Endothelial cell of umbilical vein (primary cell): ENCODE results near the gene SESTD1. TPM values are rescaled to one million over a fixed set of nuclear protein-coding genes. Genes with fewer than 3 reads are reported as not detected.

Experiments used
- BruUV-seq: library from RNA; stranded (reverse); fragments of 400-500 nt; replicated peaks from 2 replicates; lab custom pipeline; 2021; lab: Mats Ljungman, UMichigan
- CTCF ChIA-PET: fragments of 300-600, 350-600 bp; sonication (Branson Sonifier 250); formaldehyde crosslinking; loops from one replicate; lab custom pipeline; 2021; ENCODE audit warnings: antibody characterized with exemption, inconsistent platforms; lab: Charles Lee
- POLR2A ChIA-PET: fragments of 300-600, 350-600 bp; sonication (Branson Sonifier 250); formaldehyde crosslinking; loops from one replicate; lab custom pipeline; 2021; ENCODE audit warnings: antibody characterized with exemption, inconsistent platforms; lab: Charles Lee
- DNase-seq: peaks from one replicate; pipeline ENCODE4 v3.0.0-alpha.2; 2011; ENCODE audit warnings: low read depth, low spot score
- FAIRE-seq: peaks from 2 replicates; lab custom pipeline; 2011; peaks lifted over from hg19 to GRCh38; lab: Jason Lieb, UNC
- H2AFZ ChIP-seq: 2 replicates; pipeline ENCODE4 v1.6.0; 2012; ENCODE audit warnings: low read depth, low read length, control low read depth, inconsistent platforms
- H3K27ac ChIP-seq: 2 replicates; pipeline ENCODE4 v1.5.1; 2011; ENCODE audit warnings: low read depth, mild to moderate bottlenecking, control low read depth, low read length, moderate library complexity; ENCODE audit not compliant: insufficient read depth
- H3K27me3 ChIP-seq, 2 experiments: 2 replicates each; pipeline versions ENCODE4 v1.6.0 to v1.6.1; 2011; ENCODE audit warnings: low read length in 2 of 2, mixed read lengths in 1 of 2; ENCODE audit not compliant: control insufficient read depth in 2 of 2, insufficient read depth in 2 of 2
- H3K36me3 ChIP-seq, 2 experiments: 2 replicates in 1 of 2; 3 replicates in 1 of 2; pipeline ENCODE4 v1.5.1; 2011; ENCODE audit warnings: low read length in 2 of 2, mild to moderate bottlenecking in 1 of 2, moderate library complexity in 1 of 2; ENCODE audit not compliant: control insufficient read depth in 2 of 2, insufficient read depth in 2 of 2; ENCODE audit errors: extremely low read depth in 1 of 2
- H3K4me1 ChIP-seq: 3 replicates; pipeline ENCODE4 v1.5.1; 2011; ENCODE audit warnings: mild to moderate bottlenecking, low read length; ENCODE audit not compliant: control insufficient read depth, insufficient read depth; ENCODE audit errors: extremely low read depth
- H3K4me2 ChIP-seq: 2 replicates; pipeline ENCODE4 v1.6.1; 2011; ENCODE audit warnings: low read length, control low read depth, mixed read lengths; ENCODE audit not compliant: insufficient read depth
- H3K4me3 ChIP-seq, 3 experiments: fragments of 200-600 bp in 1 of 3; sonication (generic), shearing (Covaris generic) in 1 of 3; replicated peaks in 1 of 3; 2 replicates each; pipeline ENCODE4 v1.5.1; 2011 to 2016; ENCODE audit warnings: control low read depth in 3 of 3, low read length in 3 of 3, mild to moderate bottlenecking in 2 of 3, inconsistent platforms in 1 of 3, low read depth in 1 of 3, moderate library complexity in 1 of 3; ENCODE audit not compliant: insufficient read depth in 1 of 3
- H3K79me2 ChIP-seq: 2 replicates; pipeline ENCODE4 v1.6.0; 2012; ENCODE audit warnings: low read length, inconsistent platforms; ENCODE audit not compliant: control insufficient read depth, insufficient read depth
- H3K9ac ChIP-seq: replicated peaks from 2 replicates; pipeline ENCODE3; 2011; ENCODE audit warnings: low read length, control low read depth; ENCODE audit not compliant: insufficient read depth; ENCODE audit errors: extremely low read depth
- H3K9me1 ChIP-seq: replicated peaks from 3 replicates; pipeline ENCODE4 v1.6.0; 2011; ENCODE audit warnings: mild to moderate bottlenecking, low read length; ENCODE audit not compliant: control insufficient read depth, insufficient read depth; ENCODE audit errors: extremely low read depth
- H3K9me3 ChIP-seq: replicated peaks from 2 replicates; pipeline ENCODE4 v1.5.1; 2012; ENCODE audit warnings: low read length, inconsistent platforms; ENCODE audit not compliant: control insufficient read depth, insufficient read depth
- H4K20me1 ChIP-seq: replicated peaks from 2 replicates; pipeline ENCODE3; 2011; ENCODE audit warnings: mild to moderate bottlenecking, low read length; ENCODE audit not compliant: control insufficient read depth, insufficient read depth; ENCODE audit errors: extremely low read depth
- EZH2 ChIP-seq: IDR thresholded peaks from 2 replicates; pipeline ENCODE4 v1.6.1; 2012; ENCODE audit warnings: borderline replicate concordance, low read depth, mild to moderate bottlenecking, moderate library complexity, low read length, inconsistent platforms; ENCODE audit not compliant: severe bottlenecking
- FOS ChIP-seq: IDR thresholded peaks from 2 replicates; pipeline ENCODE4 v1.6.1; 2011; ENCODE audit warnings: mild to moderate bottlenecking, low read length, moderate library complexity, borderline replicate concordance; ENCODE audit not compliant: insufficient read depth
- GATA2 ChIP-seq: IDR thresholded peaks from 2 replicates; pipeline ENCODE4 v1.7.0; 2011; ENCODE audit warnings: low read depth, mild to moderate bottlenecking, moderate library complexity, mixed read lengths, low read length; ENCODE audit not compliant: insufficient read length, insufficient read depth
- JUN ChIP-seq: IDR thresholded peaks from 2 replicates; pipeline ENCODE4 v1.6.1; 2011; ENCODE audit warnings: borderline replicate concordance, low read depth; ENCODE audit not compliant: insufficient read length, insufficient read depth
- MYC ChIP-seq: IDR thresholded peaks from one replicate; pipeline ENCODE4 v1.6.1; 2011; ENCODE audit warnings: mild to moderate bottlenecking, low read depth, low read length
- POLR2A ChIP-seq: IDR thresholded peaks from 2 replicates; pipeline ENCODE4 v1.6.1; 2012; ENCODE audit warnings: low read depth, mild to moderate bottlenecking, control low read depth, low read length
- POLR2AphosphoS5 ChIP-seq: IDR thresholded peaks from 2 replicates; pipeline ENCODE4 v1.6.1; 2012; ENCODE audit warnings: low read depth, mild to moderate bottlenecking, control low read depth, low read length, moderate library complexity; ENCODE audit not compliant: insufficient read depth
- dilution Hi-C: fragments of 300-500 bp; cut with MboI; formaldehyde crosslinking; loops from one replicate; pipeline ENCODE4 v1.15.0; 2019; ENCODE audit warnings: low sequenced_read_pairs; ENCODE audit not compliant: extremely low pct_ligation_motif_present
- intact Hi-C: fragments of 100-400 bp; cut with micrococcal nuclease; formaldehyde crosslinking; loops from one replicate; pipeline ENCODE4 v1.10.0; 2022
- polyA plus RNA-seq, 4 experiments: library from polyadenylated mRNA; depleted of rRNA in 3 of 4; stranded (reverse) in 3 of 4; unstranded in 1 of 4; fragments of >200 nt; gene quantifications; 2 replicates each; pipeline versions ENCODE4 v1.2.1 to v1.2.3, GENCODE V29; 2011 to 2012; ENCODE audit warnings: missing spikeins in 1 of 4
- total RNA-seq: library from RNA; stranded (reverse); gene quantifications from 2 replicates; pipeline ENCODE4 v1.2.3, GENCODE V29; 2021
- TF ChIP-seq, protein P1 (sequence below): IDR thresholded peaks from 2 replicates; pipeline ENCODE4 v1.6.1; 2011; ENCODE audit not compliant: insufficient read depth, insufficient read length
- TF ChIP-seq, protein P2 (sequence below), 2 donors: IDR thresholded peaks; 1 replicate in 1 of 2; 2 replicates in 1 of 2; pipeline ENCODE4 v1.5.1; 2011; ENCODE audit warnings: low read length in 2 of 2, mild to moderate bottlenecking in 2 of 2, moderate library complexity in 2 of 2, control low read depth in 1 of 2, inconsistent platforms in 1 of 2, low read depth in 1 of 2; ENCODE audit not compliant: insufficient read depth in 1 of 2; ENCODE audit errors: extremely low read depth in 1 of 2

Gene SESTD1
- total and polyA plus RNA-seq, 2 donors (not counting 3 experiments of a cell fraction or from before 2014, with no cell fraction given): 9.8 to 72.4 TPM

DNA sequence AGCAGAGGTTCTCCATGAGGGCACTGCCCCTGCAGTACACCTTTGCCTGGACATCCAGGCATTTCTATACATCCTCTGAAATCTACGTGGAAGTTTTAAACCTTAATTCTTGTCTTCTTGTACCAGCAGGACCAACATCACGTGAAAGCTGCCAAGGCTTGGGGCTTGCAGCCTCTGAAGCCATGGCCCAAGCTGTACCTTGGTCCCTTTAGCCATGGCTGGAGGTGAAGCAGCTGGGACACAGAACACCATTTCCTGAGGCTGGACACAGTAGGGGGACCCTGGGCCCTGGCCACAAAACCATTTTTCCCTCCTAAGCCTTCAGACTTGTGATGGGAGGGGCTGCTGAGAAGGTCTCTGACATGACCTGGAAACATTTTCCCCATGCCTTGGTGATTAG is 181.9 kb downstream of the SESTD1 start:
- H3K4me1 ChIP-seq: no peaks in the 10 kb centered on the region
- H4K20me1 ChIP-seq: no peaks in the 10 kb centered on the region
- intact Hi-C loops (no loop called here), dilution Hi-C loops (no loop called here)
- no peak overlapping the region for H3K4me3 ChIP-seq
- DNase-seq: no peak
- FAIRE-seq: no peak
- no peaks in the 10 kb centered on the region for H3K79me2 ChIP-seq
- H3K9me3 ChIP-seq: no peaks in the 10 kb centered on the region
- H3K9me1 ChIP-seq: no peaks in the 10 kb centered on the region
- TF ChIP-seq FOS: no peak
- TF ChIP-seq POLR2A: no peak
- TF ChIP-seq, protein P1, sequence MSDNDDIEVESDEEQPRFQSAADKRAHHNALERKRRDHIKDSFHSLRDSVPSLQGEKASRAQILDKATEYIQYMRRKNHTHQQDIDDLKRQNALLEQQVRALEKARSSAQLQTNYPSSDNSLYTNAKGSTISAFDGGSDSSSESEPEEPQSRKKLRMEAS: no peak
- TF ChIP-seq, protein P2, sequence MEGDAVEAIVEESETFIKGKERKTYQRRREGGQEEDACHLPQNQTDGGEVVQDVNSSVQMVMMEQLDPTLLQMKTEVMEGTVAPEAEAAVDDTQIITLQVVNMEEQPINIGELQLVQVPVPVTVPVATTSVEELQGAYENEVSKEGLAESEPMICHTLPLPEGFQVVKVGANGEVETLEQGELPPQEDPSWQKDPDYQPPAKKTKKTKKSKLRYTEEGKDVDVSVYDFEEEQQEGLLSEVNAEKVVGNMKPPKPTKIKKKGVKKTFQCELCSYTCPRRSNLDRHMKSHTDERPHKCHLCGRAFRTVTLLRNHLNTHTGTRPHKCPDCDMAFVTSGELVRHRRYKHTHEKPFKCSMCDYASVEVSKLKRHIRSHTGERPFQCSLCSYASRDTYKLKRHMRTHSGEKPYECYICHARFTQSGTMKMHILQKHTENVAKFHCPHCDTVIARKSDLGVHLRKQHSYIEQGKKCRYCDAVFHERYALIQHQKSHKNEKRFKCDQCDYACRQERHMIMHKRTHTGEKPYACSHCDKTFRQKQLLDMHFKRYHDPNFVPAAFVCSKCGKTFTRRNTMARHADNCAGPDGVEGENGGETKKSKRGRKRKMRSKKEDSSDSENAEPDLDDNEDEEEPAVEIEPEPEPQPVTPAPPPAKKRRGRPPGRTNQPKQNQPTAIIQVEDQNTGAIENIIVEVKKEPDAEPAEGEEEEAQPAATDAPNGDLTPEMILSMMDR (IDR thresholded peaks at IDR 0.05; ENCODE audit: extremely low read depth in 1 of 2, insufficient read depth in 1 of 2, low read depth in 1 of 2, low read length in 2 of 2): no peak
- TF ChIP-seq GATA2: no peak
- TF ChIP-seq POLR2AphosphoS5: no peak
- TF ChIP-seq EZH2: no peak
- TF ChIP-seq JUN: no peak
- no peak for TF ChIP-seq MYC
- CTCF ChIA-PET: interaction anchor here (1.0 kb wide), 1 partner anchor 14 kb away, joined by 3 read pairs; no protein-coding TSS in a partner anchor
- POLR2A ChIA-PET: no interaction called here
- H3K4me2 ChIP-seq: no peak overlapping the region
- no peaks in the 10 kb centered on the region for H3K27me3 ChIP-seq
- BruUV-seq: no TSS peak
- H3K9ac ChIP-seq: no peak overlapping the region
- no peaks in the 10 kb centered on the region for H3K36me3 ChIP-seq
- H3K27ac ChIP-seq: no peak overlapping the region
- no peak overlapping the region for H2AFZ ChIP-seq
